HG03520 (cell line): ENCODE data around the gene NKX1-1.
"Not testable (repeated sequence)": the region's sequence is repeated elsewhere in the genome, so short reads cannot be mapped to it uniquely, and the experiment has no call there.

Source experiments
- ATAC-seq: cut with Tn5 transposase; IDR thresholded peaks from one replicate; pipeline ENCODE4 v1.9.1; 2021; ENCODE audit warnings: mild to moderate bottlenecking, moderate library complexity; ENCODE audit not compliant: unreplicated experiment

The NKX1-1 gene

GRCh38 chr4:1405636-1406393 is 427 bp downstream of the NKX1-1 start:
- ATAC-seq = no peak

- no peak for ATAC-seq
Observed at GRCh38 chr4:1405254-1405635, 997 bp downstream of the NKX1-1 start.

GRCh38 chr4:1404573-1405253 is 1.5 kb downstream of the NKX1-1 start:
- no peak for ATAC-seq

GRCh38 chr4:1403591-1404572 is 2.4 kb downstream of the NKX1-1 start:
- ATAC-seq = no peak

- ATAC-seq = no peak
Observed at GRCh38 chr4:1403177-1403583, 3.1 kb downstream of the NKX1-1 start.

GRCh38 chr4:1402516-1403091 is 3.6 kb downstream of the NKX1-1 start:
- no peak for ATAC-seq

GRCh38 chr4:1402021-1402515 is 4.2 kb downstream of the NKX1-1 start:
- no peak for ATAC-seq

- ATAC-seq = no peak
Observed at GRCh38 chr4:1401409-1402020, 4.7 kb downstream of the NKX1-1 start.

GRCh38 chr4:1400831-1401408 is 5.3 kb downstream of the NKX1-1 start:
- no peak for ATAC-seq

GRCh38 chr4:1400191-1400805 is 5.9 kb downstream of the NKX1-1 start:
- no peak for ATAC-seq

GRCh38 chr4:1399508-1400190 is 6.6 kb downstream of the NKX1-1 start:
- no peak for ATAC-seq

GRCh38 chr4:1398681-1399507 is 7.3 kb downstream of the NKX1-1 start:
- ATAC-seq = no peak

GRCh38 chr4:1396806-1397455 is 9.3 kb downstream of the NKX1-1 start:
- ATAC-seq = no peak

- ATAC-seq = no peak
Observed at GRCh38 chr4:1395941-1396805, 10.1 kb downstream of the NKX1-1 start.

- ATAC-seq = not testable (repeated sequence)
Observed at GRCh38 chr4:1395389-1395820, 10.8 kb downstream of the NKX1-1 start.

- ATAC-seq = not testable (repeated sequence)
Observed at GRCh38 chr4:1394554-1395388, 11.5 kb downstream of the NKX1-1 start.
